OCI-LY3 (cell line): Measurements from ENCODE around the gene ALOXE3.

Experiments
- H2AFZ ChIP-seq: fragments of 200-600, 300-600 bp; shearing (Covaris generic); 2 replicates; pipeline ENCODE4 v1.6.0; 2014; ENCODE audit warnings: antibody characterized with exemption, low read depth, low read length
- H3K27ac ChIP-seq: fragments of 200-600, 300-600 bp; sonication (generic); 2 replicates; pipeline ENCODE4 v1.5.1; 2014; ENCODE audit warnings: mild to moderate bottlenecking, low read length, moderate library complexity, mixed read lengths
- H3K27me3 ChIP-seq: fragments of 200-600, 300-600 bp; sonication (generic); 2 replicates; pipeline ENCODE4 v1.6.1; 2014; ENCODE audit warnings: low read depth, low read length, mixed read lengths
- H3K36me3 ChIP-seq: fragments of 200-600, 300-600 bp; sonication (generic); replicated peaks from 2 replicates; pipeline ENCODE3; 2014; ENCODE audit warnings: low read depth, low read length, mixed read lengths
- H3K4me1 ChIP-seq: fragments of 300-600, 200-600 bp; sonication (generic); 2 replicates; pipeline ENCODE4 v1.6.1; 2014; ENCODE audit warnings: low read length, mixed read lengths
- H3K4me2 ChIP-seq: fragments of 200-600, 300-600 bp; sonication (generic); 2 replicates; pipeline ENCODE4 v1.6.1; 2014; ENCODE audit warnings: low read length, mixed read lengths
- H3K4me3 ChIP-seq: fragments of 300-600, 200-600 bp; sonication (generic); 2 replicates; pipeline ENCODE4 v1.5.1; 2014; ENCODE audit warnings: antibody characterized with exemption, mild to moderate bottlenecking, low read length, moderate library complexity
- H3K79me2 ChIP-seq: fragments of 300-600, 200-600 bp; shearing (Covaris generic); 2 replicates; pipeline ENCODE4 v1.6.1; 2014; ENCODE audit warnings: mild to moderate bottlenecking, low read length, mixed read lengths
- H3K9ac ChIP-seq: fragments of 300-600, 200-600 bp; shearing (Covaris generic); 2 replicates; pipeline ENCODE4 v1.6.0; 2014; ENCODE audit warnings: mild to moderate bottlenecking, low read length, moderate library complexity
- H3K9me3 ChIP-seq: fragments of 200-600, 300-600 bp; shearing (Covaris generic); 2 replicates; pipeline ENCODE4 v1.6.1; 2014; ENCODE audit warnings: low read length, mixed read lengths; ENCODE audit not compliant: insufficient read depth
- H4K20me1 ChIP-seq: fragments of 200-600, 300-600 bp; sonication (generic); 2 replicates; pipeline ENCODE4 v1.6.1; 2016; ENCODE audit warnings: low read length, mixed read lengths; ENCODE audit not compliant: insufficient read depth
- EZH2phosphoT487 ChIP-seq: fragments of 200-600 bp; shearing (Covaris generic); IDR thresholded peaks from 2 replicates; pipeline ENCODE4 v1.6.1; 2018; ENCODE audit warnings: antibody characterized with exemption, mixed run types, low read depth
- TF ChIP-seq, protein P1 (sequence below): fragments of 200-600, 300-600 bp; sonication (generic); IDR thresholded peaks from 2 replicates; pipeline ENCODE4 v1.5.1; 2014; ENCODE audit warnings: antibody characterized with exemption, low read length, low read depth

The ALOXE3 gene

DNA sequence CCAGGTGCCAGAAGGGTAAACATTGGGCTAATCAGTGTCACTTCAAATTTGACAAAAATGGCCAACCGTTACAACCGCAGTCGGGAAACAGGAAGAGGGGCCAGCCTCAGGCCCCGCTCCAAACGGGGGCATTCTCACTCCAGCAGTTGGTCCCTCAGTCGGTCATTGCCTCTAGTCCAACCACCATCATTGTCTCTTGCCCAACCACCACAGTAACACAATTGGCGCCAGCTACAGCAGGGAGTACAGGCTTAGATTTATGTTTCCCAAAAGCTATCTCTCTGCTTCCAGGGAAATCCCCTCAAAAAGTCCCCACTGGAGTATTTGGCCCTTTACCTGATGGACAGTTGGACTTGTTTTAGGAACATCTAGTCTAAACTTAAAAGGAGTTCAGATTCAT, 59.2 kb downstream of the ALOXE3 start:
- H2AFZ ChIP-seq, result no peak overlapping the region
- H3K4me2 ChIP-seq, result peak overlapping the region; percentile 43
- no peak overlapping the region for H3K27ac ChIP-seq
- peak overlapping the region; percentile 31 for H3K4me3 ChIP-seq
- H3K9ac ChIP-seq, result no peak overlapping the region
- TF ChIP-seq, protein P1, sequence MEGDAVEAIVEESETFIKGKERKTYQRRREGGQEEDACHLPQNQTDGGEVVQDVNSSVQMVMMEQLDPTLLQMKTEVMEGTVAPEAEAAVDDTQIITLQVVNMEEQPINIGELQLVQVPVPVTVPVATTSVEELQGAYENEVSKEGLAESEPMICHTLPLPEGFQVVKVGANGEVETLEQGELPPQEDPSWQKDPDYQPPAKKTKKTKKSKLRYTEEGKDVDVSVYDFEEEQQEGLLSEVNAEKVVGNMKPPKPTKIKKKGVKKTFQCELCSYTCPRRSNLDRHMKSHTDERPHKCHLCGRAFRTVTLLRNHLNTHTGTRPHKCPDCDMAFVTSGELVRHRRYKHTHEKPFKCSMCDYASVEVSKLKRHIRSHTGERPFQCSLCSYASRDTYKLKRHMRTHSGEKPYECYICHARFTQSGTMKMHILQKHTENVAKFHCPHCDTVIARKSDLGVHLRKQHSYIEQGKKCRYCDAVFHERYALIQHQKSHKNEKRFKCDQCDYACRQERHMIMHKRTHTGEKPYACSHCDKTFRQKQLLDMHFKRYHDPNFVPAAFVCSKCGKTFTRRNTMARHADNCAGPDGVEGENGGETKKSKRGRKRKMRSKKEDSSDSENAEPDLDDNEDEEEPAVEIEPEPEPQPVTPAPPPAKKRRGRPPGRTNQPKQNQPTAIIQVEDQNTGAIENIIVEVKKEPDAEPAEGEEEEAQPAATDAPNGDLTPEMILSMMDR, result no peak
- no peak for TF ChIP-seq EZH2phosphoT487
- peaks cover 32% of the 10 kb centered on the region for H3K4me1 ChIP-seq
- no peaks in the 10 kb centered on the region for H4K20me1 ChIP-seq
- no peaks in the 10 kb centered on the region for H3K9me3 ChIP-seq
- no peaks in the 10 kb centered on the region for H3K79me2 ChIP-seq
- H3K36me3 ChIP-seq, result no peaks in the 10 kb centered on the region
- H3K27me3 ChIP-seq, result peaks cover 16% of the 10 kb centered on the region

DNA sequence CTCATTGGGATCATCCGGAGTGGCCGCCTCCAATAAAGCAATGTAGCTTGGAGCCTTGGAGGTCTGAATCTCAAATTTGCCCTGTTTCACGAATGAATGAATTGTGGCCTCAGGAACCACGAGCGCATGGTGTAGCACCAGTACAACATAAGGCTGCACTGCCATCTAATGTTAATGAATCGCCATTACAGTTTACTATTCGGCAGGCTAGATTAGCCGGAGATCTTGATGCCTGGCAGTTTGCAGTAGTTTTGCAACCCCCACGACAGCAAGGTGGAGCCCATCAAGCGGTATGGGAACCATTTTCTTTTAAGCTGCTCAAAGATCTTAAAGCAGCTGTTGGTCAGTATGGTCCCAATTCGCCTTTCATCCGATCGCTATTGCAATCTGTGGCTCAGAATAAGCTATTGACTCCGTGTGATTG, 60.6 kb downstream of the ALOXE3 start:
- Histone ChIP-seq H3K36me3 (no peaks in the 10 kb centered on the region), H3K9ac (peak overlapping the region; percentile 59), H3K27ac (no peak overlapping the region), H2AFZ (peak overlapping the region; percentile 97), H3K4me3 (peak overlapping the region; percentile 77), H3K4me1 (peaks cover 32% of the 10 kb centered on the region), H4K20me1 (no peaks in the 10 kb centered on the region), H3K79me2 (no peaks in the 10 kb centered on the region), H3K27me3 (peaks cover 16% of the 10 kb centered on the region), H3K4me2 (peak overlapping the region; percentile 86), H3K9me3 (no peaks in the 10 kb centered on the region)
- no peak for TF ChIP-seq EZH2phosphoT487
- TF ChIP-seq, protein P1, result peak; percentile 60

DNA sequence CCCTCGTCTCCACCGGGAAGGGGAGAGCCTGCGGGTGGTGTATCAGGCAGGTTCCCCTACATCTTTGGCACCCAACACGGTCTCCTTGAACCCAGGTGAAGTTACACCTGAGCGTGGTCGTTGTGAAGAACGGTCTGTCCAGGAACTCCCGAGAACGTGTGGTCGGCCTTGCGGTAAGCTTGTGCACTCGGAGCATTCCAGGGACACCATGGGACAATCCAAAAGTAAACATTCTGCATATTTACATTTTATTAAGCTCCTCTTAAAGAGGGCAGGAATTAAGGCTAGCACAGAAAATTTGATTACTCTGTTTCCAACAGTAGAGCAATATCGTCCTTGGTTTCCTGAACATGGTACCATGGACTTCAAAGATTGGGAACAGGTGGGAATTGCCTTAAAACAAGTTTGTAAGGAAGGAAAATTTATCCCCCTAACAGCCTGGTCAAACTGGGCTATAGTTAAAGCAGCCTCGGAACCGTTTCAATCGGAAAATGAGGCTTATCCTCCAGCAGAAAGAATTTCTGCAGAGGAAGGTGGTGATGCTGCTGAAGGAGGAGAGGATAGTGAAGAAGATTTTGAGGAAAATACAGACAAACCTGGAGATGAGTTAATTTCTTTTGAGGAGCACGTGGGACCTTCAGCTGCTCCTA, 61.2 kb downstream of the ALOXE3 start:
- Histone ChIP-seq H3K4me3 (peak overlapping the region; percentile 77; the same call in 1 of the 2 replicates), H3K36me3 (no peaks in the 10 kb centered on the region), H4K20me1 (no peaks in the 10 kb centered on the region), H2AFZ (0 out of 2 replicates have a peak overlapping the region, but pooled peaks have one; percentile 2), H3K9ac (no peak overlapping the region; the same call in 1 of the 2 replicates), H3K27me3 (peaks cover 12% of the 10 kb centered on the region), H3K79me2 (no peaks in the 10 kb centered on the region), H3K4me1 (peaks cover 32% of the 10 kb centered on the region), H3K9me3 (no peaks in the 10 kb centered on the region), H3K4me2 (peak overlapping the region; percentile 86), H3K27ac (no peak overlapping the region)
- TF ChIP-seq, protein P1, result no peak
- TF ChIP-seq EZH2phosphoT487, result no peak

DNA sequence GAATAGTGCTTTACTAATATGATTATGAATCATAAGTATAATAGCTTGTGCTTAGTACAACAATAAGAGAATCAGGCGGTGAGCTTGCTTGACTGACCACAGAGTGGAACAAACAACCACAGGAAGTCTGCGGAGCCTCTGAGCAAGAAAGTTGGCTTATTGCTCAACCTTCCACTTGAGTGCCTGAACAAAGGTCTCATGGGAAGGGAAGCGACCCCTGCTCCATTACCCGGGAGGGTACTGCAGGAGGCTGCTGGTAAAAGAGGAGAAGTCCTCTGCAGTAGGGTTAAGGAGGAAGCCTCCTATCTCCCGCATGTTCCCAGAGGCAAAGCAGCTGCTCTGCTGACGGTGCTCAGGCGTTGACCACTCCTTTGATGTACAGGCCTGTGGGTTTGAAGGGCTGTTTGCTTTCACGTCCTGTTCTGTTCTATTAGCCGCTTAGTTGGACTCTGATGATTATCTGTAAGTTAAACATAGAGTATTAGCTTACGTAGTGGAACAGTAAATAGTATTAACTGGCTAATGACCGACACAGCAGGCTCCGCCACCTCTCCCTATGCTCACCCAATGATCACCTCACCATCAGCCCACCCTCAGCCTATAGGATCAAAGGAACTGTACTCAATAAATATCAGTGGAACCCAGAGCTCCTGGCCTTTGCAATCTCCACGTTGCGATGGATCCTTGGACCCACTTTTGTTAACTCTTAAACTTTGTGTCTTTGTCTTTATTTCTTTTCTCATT, 61.9 kb downstream of the ALOXE3 start:
- no peak overlapping the region for H3K4me2 ChIP-seq
- no peaks in the 10 kb centered on the region for H3K79me2 ChIP-seq
- no peaks in the 10 kb centered on the region for H3K9me3 ChIP-seq
- H3K27ac ChIP-seq, result no peak overlapping the region
- no peaks in the 10 kb centered on the region for H3K36me3 ChIP-seq
- H3K27me3 ChIP-seq, result peaks cover 12% of the 10 kb centered on the region
- no peak overlapping the region for H3K9ac ChIP-seq
- TF ChIP-seq, protein P1, result no peak
- TF ChIP-seq EZH2phosphoT487, result no peak
- H2AFZ ChIP-seq, result no peak overlapping the region
- no peak overlapping the region for H3K4me3 ChIP-seq
- peaks cover 30% of the 10 kb centered on the region for H3K4me1 ChIP-seq
- H4K20me1 ChIP-seq, result no peaks in the 10 kb centered on the region
